ENCODE results near the gene RNGTT.

- no peak for TF ChIP-seq EZH2 (IDR thresholded peaks at IDR 0.05; ENCODE audit: insufficient read depth, poor library complexity, severe bottlenecking)
- no peak for TF ChIP-seq EZH2phosphoT487 (IDR thresholded peaks at IDR 0.05; ENCODE audit: insufficient read depth, low read depth)
Measured at GRCh38 chr6:88970301-88970700, 6.9 kb upstream of the RNGTT start.
